ENCODE results near the gene IGFL1. TPM values are rescaled to one million over a fixed set of nuclear protein-coding genes. Genes with fewer than 3 reads are reported as not detected.
"Not testable (repeated sequence)": the region's sequence is repeated elsewhere in the genome, so short reads cannot be mapped to it uniquely, and the experiment has no call there.

The IGFL1 gene
- total and polyA plus RNA-seq, 4 donors = not detected

DNA sequence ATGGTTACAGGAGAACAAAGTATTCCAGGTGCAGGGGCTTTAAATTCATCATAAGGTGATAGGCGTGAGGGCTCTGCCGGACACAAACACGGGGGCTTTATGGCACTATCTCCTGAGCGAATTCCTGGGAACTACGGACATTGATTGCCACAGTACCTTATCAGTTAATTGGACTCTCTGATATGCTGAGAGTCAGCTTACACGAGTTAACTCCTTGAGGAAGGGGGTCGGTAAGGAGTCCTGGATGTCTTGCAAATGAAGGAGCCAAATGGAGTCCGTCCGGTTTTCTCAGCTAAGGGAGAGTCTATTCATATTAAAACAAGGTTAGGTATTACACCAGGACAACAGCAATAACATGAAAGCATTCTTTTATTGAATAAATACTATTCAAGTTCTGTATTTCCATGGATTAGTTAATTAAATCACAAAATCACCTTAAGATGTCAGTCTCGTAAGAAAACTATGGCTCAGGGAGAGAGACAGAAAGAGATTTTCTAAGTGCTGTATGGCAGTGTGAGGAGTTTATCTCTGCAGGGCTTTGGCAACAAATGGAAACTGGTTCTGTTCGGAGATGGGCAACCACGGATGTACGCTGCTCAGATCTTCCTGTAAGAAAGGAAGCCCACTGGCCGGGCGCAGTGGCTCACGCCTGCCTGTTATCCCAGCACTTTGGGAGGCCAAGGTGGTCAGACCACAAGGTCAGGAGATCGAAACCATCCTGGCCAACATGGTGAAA lies 41.1 kb downstream of the IGFL1 start:
- Histone ChIP-seq H3K4me3 (no peak overlapping the region), H3K36me3 (ENCODE audit: control insufficient read depth in 4 of 4, insufficient read depth in 4 of 4, low read length in 4 of 4) (no peaks in the 10 kb centered on the region), H3K27me3 (ENCODE audit: control insufficient read depth in 3 of 3, insufficient read depth in 3 of 3, low read length in 2 of 3) (peaks cover 0 to 7% (median 3%) of the 10 kb centered on the region in 3 donors), H3K9me3 (ENCODE audit: control insufficient read depth in 4 of 4, insufficient read depth in 3 of 4, low read length in 3 of 4) (no peaks in the 10 kb centered on the region), H3K27ac (ENCODE audit: low read depth in 1 of 2, low read length in 1 of 2) (no peak overlapping the region), H3K4me1 (ENCODE audit: control insufficient read depth in 5 of 5, insufficient read depth in 5 of 5, low read length in 5 of 5) (peaks cover 0 to 2% (median 0%) of the 10 kb centered on the region in 5 donors), H3K9ac (ENCODE audit: insufficient read depth in 1 of 2, low read length in 2 of 2) (no peak overlapping the region)
- TF ChIP-seq, protein P1, sequence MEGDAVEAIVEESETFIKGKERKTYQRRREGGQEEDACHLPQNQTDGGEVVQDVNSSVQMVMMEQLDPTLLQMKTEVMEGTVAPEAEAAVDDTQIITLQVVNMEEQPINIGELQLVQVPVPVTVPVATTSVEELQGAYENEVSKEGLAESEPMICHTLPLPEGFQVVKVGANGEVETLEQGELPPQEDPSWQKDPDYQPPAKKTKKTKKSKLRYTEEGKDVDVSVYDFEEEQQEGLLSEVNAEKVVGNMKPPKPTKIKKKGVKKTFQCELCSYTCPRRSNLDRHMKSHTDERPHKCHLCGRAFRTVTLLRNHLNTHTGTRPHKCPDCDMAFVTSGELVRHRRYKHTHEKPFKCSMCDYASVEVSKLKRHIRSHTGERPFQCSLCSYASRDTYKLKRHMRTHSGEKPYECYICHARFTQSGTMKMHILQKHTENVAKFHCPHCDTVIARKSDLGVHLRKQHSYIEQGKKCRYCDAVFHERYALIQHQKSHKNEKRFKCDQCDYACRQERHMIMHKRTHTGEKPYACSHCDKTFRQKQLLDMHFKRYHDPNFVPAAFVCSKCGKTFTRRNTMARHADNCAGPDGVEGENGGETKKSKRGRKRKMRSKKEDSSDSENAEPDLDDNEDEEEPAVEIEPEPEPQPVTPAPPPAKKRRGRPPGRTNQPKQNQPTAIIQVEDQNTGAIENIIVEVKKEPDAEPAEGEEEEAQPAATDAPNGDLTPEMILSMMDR (IDR thresholded peaks at IDR 0.05; ENCODE audit: control extremely low read depth, extremely low read depth) = no peak
- DNase-seq (peak in 1 of 3 donors; percentile 34), ATAC-seq (ENCODE audit: insufficient read depth, low FRiP score) (no peak)
- 31 to 39% methylated on average over 17 of the region's 17 CpGs for WGBS, 2 donors

DNA sequence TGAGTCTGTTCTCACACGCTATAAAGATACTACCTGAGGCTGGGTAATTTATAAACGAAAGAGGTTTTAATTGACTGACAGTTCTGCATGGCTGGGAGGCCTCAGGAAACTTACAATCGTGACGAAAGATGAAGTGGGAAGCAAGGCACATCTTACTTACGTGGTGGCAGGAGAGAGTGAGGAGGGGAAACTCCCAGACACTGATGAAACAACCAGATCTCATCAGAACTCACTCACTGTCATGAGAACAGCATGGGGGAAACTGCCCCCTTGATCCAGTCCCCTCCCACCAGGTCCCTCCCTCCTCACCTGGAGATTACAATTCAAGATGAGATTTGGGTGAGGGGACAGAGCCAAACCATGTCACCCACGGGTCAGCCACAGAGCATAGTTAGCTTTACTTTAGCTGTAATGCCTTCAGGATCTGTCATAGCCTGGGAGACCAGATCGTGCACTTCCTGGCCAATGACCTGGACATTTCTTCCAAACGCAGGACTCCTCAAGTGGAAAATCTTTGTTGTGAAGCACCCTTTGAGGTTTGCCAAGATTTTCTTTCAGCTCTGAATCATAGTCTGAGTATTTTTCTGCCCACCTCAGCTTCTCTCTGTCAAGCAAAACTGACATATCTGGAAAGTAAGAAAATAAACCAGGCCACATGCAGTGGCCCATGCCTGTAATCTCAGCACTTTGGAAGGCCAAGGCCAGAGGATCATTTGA lies 42.1 kb downstream of the IGFL1 start:
- no peak for DNase-seq
- TF ChIP-seq, protein P1 (IDR thresholded peaks at IDR 0.05; ENCODE audit: control extremely low read depth, extremely low read depth) = no peak
- WGBS, 2 donors = 50% methylated on average over 8 of the region's 8 CpGs
- Histone ChIP-seq H3K27me3 (ENCODE audit: control insufficient read depth in 3 of 3, insufficient read depth in 3 of 3, low read length in 2 of 3) (peaks cover 0 to 7% (median 3%) of the 10 kb centered on the region in 3 donors), H3K9me3 (ENCODE audit: control insufficient read depth in 4 of 4, insufficient read depth in 3 of 4, low read length in 3 of 4) (no peaks in the 10 kb centered on the region), H3K27ac (ENCODE audit: low read depth in 1 of 2, low read length in 1 of 2) (no peak overlapping the region), H3K4me1 (ENCODE audit: control insufficient read depth in 5 of 5, insufficient read depth in 5 of 5, low read length in 5 of 5) (peaks cover 0 to 2% (median 0%) of the 10 kb centered on the region in 5 donors), H3K4me3 (no peak overlapping the region), H3K36me3 (ENCODE audit: control insufficient read depth in 4 of 4, insufficient read depth in 4 of 4, low read length in 4 of 4) (no peaks in the 10 kb centered on the region), H3K9ac (ENCODE audit: insufficient read depth in 1 of 2, low read length in 2 of 2) (no peak overlapping the region)
- peak; percentile 11 for ATAC-seq (ENCODE audit: insufficient read depth, low FRiP score)

DNA sequence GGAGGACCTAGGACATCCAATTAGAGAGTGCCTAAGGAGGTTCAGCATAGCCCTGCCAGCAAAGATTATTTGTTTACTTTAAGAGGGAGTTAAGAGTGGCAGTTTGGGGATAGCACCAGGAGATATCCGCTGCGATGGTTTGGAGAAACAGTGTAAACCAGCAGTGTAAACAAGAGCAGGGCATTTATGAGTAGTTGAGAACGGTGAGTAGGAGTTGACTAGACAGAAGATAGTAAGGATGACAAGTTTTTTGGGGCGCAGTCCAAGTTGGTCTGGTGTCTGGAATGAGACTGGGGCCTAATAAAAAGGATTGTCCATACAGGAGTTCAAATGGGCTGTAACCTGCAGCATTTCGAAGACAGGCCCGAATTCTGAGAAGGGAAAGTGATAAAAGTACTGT lies 44.4 kb downstream of the IGFL1 start:
- H3K27ac ChIP-seq (ENCODE audit: low read depth in 1 of 2, low read length in 1 of 2); H3K9ac ChIP-seq (ENCODE audit: insufficient read depth in 1 of 2, low read length in 2 of 2); H3K9me3 ChIP-seq (ENCODE audit: control insufficient read depth in 4 of 4, insufficient read depth in 3 of 4, low read length in 3 of 4); H3K4me3 ChIP-seq; H3K4me1 ChIP-seq (ENCODE audit: control insufficient read depth in 5 of 5, insufficient read depth in 5 of 5, low read length in 5 of 5); H3K36me3 ChIP-seq (ENCODE audit: control insufficient read depth in 4 of 4, insufficient read depth in 4 of 4, low read length in 4 of 4); H3K27me3 ChIP-seq (ENCODE audit: control insufficient read depth in 3 of 3, insufficient read depth in 3 of 3, low read length in 2 of 3); DNase-seq; ATAC-seq (ENCODE audit: insufficient read depth, low FRiP score): not testable (repeated sequence)
- 82 to 90% methylated on average over 6 of the region's 6 CpGs for WGBS, 2 donors

DNA sequence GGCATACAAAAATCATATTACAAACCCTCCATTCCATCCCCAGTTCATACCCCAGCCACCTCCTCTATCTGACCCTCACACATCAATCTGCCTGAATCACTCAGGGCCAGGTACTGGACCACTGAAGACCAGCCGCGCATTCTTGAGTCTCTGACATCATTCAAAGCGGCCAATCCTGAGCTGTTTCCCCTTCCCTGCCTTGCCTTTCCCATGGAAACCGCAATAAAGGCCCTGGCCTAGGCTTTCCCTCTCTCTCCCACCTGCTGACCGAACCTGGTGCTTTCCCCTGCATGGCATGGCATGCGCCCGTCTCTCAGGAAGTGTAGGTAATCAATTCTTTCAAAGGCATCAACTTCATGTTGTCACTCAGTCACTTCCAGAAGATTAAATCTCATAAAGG lies 49.6 kb downstream of the IGFL1 start:
- DNase-seq (no peak), ATAC-seq (ENCODE audit: insufficient read depth, low FRiP score) (no peak)
- Histone ChIP-seq H3K4me1 (ENCODE audit: control insufficient read depth in 5 of 5, insufficient read depth in 5 of 5, low read length in 5 of 5) (no peaks in the 10 kb centered on the region), H3K4me3 (no peak overlapping the region), H3K9me3 (ENCODE audit: control insufficient read depth in 4 of 4, insufficient read depth in 3 of 4, low read length in 3 of 4) (no peaks in the 10 kb centered on the region), H3K27me3 (ENCODE audit: control insufficient read depth in 3 of 3, insufficient read depth in 3 of 3, low read length in 2 of 3) (no peaks in the 10 kb centered on the region), H3K9ac (ENCODE audit: insufficient read depth in 1 of 2, low read length in 2 of 2) (no peak overlapping the region), H3K27ac (ENCODE audit: low read depth in 1 of 2, low read length in 1 of 2) (no peak overlapping the region), H3K36me3 (ENCODE audit: control insufficient read depth in 4 of 4, insufficient read depth in 4 of 4, low read length in 4 of 4) (no peaks in the 10 kb centered on the region)
- WGBS, 2 donors = 83 to 90% methylated on average over 7 of the region's 7 CpGs
- TF ChIP-seq, protein P1 (IDR thresholded peaks at IDR 0.05; ENCODE audit: control extremely low read depth, extremely low read depth) = no peak
